Caco-2 (cell line): ENCODE measurements around the gene MID1. TPM values are rescaled to one million over a fixed set of nuclear protein-coding genes. Genes with fewer than 3 reads are reported as not detected.
A peak's percentile ranks its signal among the peaks of the same experiment; 100 is the strongest.

Experiments used
- BruUV-seq: library from RNA; stranded (reverse); fragments of 400-500 nt; replicated peaks from 2 replicates; lab custom pipeline; 2021; lab: Mats Ljungman, UMichigan
- CTCF ChIA-PET: fragments of 300-600 bp; sonication (Branson Sonifier 250); formaldehyde crosslinking; loops from one replicate; lab custom pipeline; 2022; ENCODE audit warnings: antibody characterized with exemption; lab: Charles Lee
- POLR2A ChIA-PET: fragments of 300-600 bp; sonication (Branson Sonifier 250); formaldehyde crosslinking; loops from one replicate; lab custom pipeline; 2022; ENCODE audit warnings: antibody characterized with exemption; lab: Charles Lee
- DNase-seq, 2 experiments: peaks; one replicate each; pipeline versions ENCODE4 v3.0.0 to v3.0.0-alpha.2; 2020 to 2022
- H3K27me3 ChIP-seq: replicated peaks from 2 replicates; pipeline ENCODE4 v1.6.0; 2011; ENCODE audit warnings: low read length; ENCODE audit not compliant: control insufficient read depth, insufficient read depth
- H3K36me3 ChIP-seq: 2 replicates; pipeline ENCODE4 v1.5.1; 2011; ENCODE audit warnings: low read length; ENCODE audit not compliant: control insufficient read depth, insufficient read depth
- H3K4me1 ChIP-seq: fragments of 250-450 bp; sonication (Bioruptor Pico); 2 replicates; pipeline ENCODE4 v1.5.1; 2020; ENCODE audit warnings: mild to moderate bottlenecking
- H3K4me3 ChIP-seq: 2 replicates; pipeline ENCODE4 v1.5.1; 2011; ENCODE audit warnings: low read depth, mild to moderate bottlenecking, control low read depth, low read length
- H3K9me3 ChIP-seq: fragments of 250-450 bp; sonication (Bioruptor Pico); 2 replicates; pipeline ENCODE4 v1.5.1; 2020; ENCODE audit warnings: mild to moderate bottlenecking, moderate library complexity
- H3K27ac Mint-ChIP-seq: one replicate; pipeline ENCODE4 v1.8.0; 2022; ENCODE audit warnings: mixed read lengths; ENCODE audit not compliant: unreplicated experiment
- H3K27me3 Mint-ChIP-seq: one replicate; pipeline ENCODE4 v1.8.0; 2022; ENCODE audit warnings: mixed read lengths; ENCODE audit not compliant: insufficient read depth, unreplicated experiment
- H3K36me3 Mint-ChIP-seq: one replicate; pipeline ENCODE4 v1.8.0; 2022; ENCODE audit warnings: mild to moderate bottlenecking, mixed read lengths; ENCODE audit not compliant: insufficient read depth, unreplicated experiment
- H3K4me1 Mint-ChIP-seq: one replicate; pipeline ENCODE4 v1.8.0; 2022; ENCODE audit warnings: low read depth, mixed read lengths; ENCODE audit not compliant: unreplicated experiment
- H3K4me3 Mint-ChIP-seq: one replicate; pipeline ENCODE4 v1.8.0; 2022; ENCODE audit warnings: mild to moderate bottlenecking, moderate library complexity, mixed read lengths; ENCODE audit not compliant: unreplicated experiment
- H3K9me3 Mint-ChIP-seq: one replicate; pipeline ENCODE4 v1.8.0; 2022; ENCODE audit warnings: mixed read lengths; ENCODE audit not compliant: unreplicated experiment
- intact Hi-C: fragments of 100-400 bp; cut with micrococcal nuclease; formaldehyde crosslinking; loops from one replicate; pipeline ENCODE4 v1.10.0; 2022; ENCODE audit not compliant: unreplicated experiment
- total RNA-seq: library from RNA; stranded (reverse); gene quantifications from 2 replicates; pipeline ENCODE4 v1.2.3, GENCODE V29; 2022
- TF ChIP-seq, protein P1 (sequence below), 2 experiments: fragments of 200-600 bp in 1 of 2; IDR thresholded peaks; 1 replicate in 1 of 2; 2 replicates in 1 of 2; pipeline versions ENCODE4 v1.5.1 to v1.8.0; 2011 to 2022; ENCODE audit warnings: antibody characterized with exemption in 1 of 2, control low read depth in 1 of 2, inconsistent platforms in 1 of 2, low read depth in 1 of 2, low read length in 1 of 2, mild to moderate bottlenecking in 1 of 2, moderate library complexity in 1 of 2; ENCODE audit not compliant: insufficient read depth in 1 of 2, severe bottlenecking in 1 of 2, unreplicated experiment in 1 of 2

Gene MID1
- total RNA-seq, 1 experiment from 2014 or later = 61.3 TPM

- no peak for DNase-seq
- Histone ChIP-seq H3K36me3 (no peaks in the 10 kb centered on the region), H3K4me3 (no peak overlapping the region), H3K27me3 (no peaks in the 10 kb centered on the region), H3K4me1 (peaks cover 6% of the 10 kb centered on the region; the same call in 1 of the 2 replicates), H3K9me3 (no peaks in the 10 kb centered on the region)
- Mint-ChIP-seq H3K36me3 (peaks cover 32% of the 10 kb centered on the region), H3K4me1 (peaks cover 15% of the 10 kb centered on the region), H3K4me3 (no peak overlapping the region), H3K27ac (no peak overlapping the region), H3K27me3 (no peaks in the 10 kb centered on the region), H3K9me3 (no peaks in the 10 kb centered on the region)
- TF ChIP-seq, protein P1, sequence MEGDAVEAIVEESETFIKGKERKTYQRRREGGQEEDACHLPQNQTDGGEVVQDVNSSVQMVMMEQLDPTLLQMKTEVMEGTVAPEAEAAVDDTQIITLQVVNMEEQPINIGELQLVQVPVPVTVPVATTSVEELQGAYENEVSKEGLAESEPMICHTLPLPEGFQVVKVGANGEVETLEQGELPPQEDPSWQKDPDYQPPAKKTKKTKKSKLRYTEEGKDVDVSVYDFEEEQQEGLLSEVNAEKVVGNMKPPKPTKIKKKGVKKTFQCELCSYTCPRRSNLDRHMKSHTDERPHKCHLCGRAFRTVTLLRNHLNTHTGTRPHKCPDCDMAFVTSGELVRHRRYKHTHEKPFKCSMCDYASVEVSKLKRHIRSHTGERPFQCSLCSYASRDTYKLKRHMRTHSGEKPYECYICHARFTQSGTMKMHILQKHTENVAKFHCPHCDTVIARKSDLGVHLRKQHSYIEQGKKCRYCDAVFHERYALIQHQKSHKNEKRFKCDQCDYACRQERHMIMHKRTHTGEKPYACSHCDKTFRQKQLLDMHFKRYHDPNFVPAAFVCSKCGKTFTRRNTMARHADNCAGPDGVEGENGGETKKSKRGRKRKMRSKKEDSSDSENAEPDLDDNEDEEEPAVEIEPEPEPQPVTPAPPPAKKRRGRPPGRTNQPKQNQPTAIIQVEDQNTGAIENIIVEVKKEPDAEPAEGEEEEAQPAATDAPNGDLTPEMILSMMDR (IDR thresholded peaks at IDR 0.05; ENCODE audit: insufficient read depth in 1 of 2, low read depth in 1 of 2, low read length in 1 of 2, severe bottlenecking in 1 of 2, unreplicated experiment in 1 of 2) = no peak
- intact Hi-C loops = no loop called here
- ChIA-PET CTCF (no interaction called here), POLR2A (interaction anchor here (0.5 to 0.6 kb wide), 2 partner anchors 49 to 69 kb away, joined by 3 to 10 read pairs; no protein-coding TSS in a partner anchor)
- no TSS peak for BruUV-seq
These were observed 123.9 kb downstream of the MID1 start for GRCh38 chrX:10496345-10496965.

GRCh38 chrX:10495677-10496076 lies 124.7 kb downstream of the MID1 start:
- Mint-ChIP-seq H3K4me3 (no peak overlapping the region), H3K36me3 (peaks cover 29% of the 10 kb centered on the region), H3K27ac (no peak overlapping the region), H3K9me3 (no peaks in the 10 kb centered on the region), H3K27me3 (no peaks in the 10 kb centered on the region), H3K4me1 (peaks cover 15% of the 10 kb centered on the region)
- no TSS peak for BruUV-seq
- Histone ChIP-seq H3K36me3 (no peaks in the 10 kb centered on the region), H3K4me3 (no peak overlapping the region), H3K9me3 (no peaks in the 10 kb centered on the region), H3K4me1 (peaks cover 6% of the 10 kb centered on the region; the same call in 1 of the 2 replicates), H3K27me3 (no peaks in the 10 kb centered on the region)
- intact Hi-C loops = no loop called here
- ChIA-PET POLR2A (no interaction called here), CTCF (no interaction called here)
- DNase-seq = no peak
- TF ChIP-seq, protein P1 (IDR thresholded peaks at IDR 0.05; ENCODE audit: insufficient read depth in 1 of 2, low read depth in 1 of 2, low read length in 1 of 2, severe bottlenecking in 1 of 2, unreplicated experiment in 1 of 2) = no peak

DNA sequence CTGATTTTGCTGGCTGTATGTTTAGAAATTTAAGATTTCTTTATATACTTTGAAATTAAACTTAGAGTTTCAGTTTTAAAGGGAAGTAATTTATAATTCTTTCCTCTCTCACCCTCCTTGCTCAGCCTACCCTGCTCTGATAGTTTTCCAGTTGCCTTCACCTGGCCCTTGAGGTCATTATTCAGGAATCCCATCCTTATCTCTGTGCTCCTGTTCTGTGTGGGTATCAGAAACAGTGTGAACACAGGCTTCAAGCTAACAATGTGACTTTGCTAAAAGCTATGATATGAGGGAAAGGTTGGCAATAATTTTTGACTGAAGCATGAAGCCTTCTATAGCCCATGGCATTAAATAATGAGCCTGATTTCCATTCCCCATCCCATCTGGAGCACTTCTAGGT lies 128.1 kb downstream of the MID1 start:
- peaks cover 29% of the 10 kb centered on the region for H3K36me3 Mint-ChIP-seq
- ChIA-PET CTCF (no interaction called here), POLR2A (no interaction called here)
- Histone ChIP-seq H3K9me3 (no peaks in the 10 kb centered on the region), H3K4me1 (peaks cover 6% of the 10 kb centered on the region; the same call in 1 of the 2 replicates), H3K4me3 (no peak overlapping the region), H3K36me3 (no peaks in the 10 kb centered on the region), H3K27me3 (no peaks in the 10 kb centered on the region)
- peak overlapping the region; percentile 54 for H3K27ac Mint-ChIP-seq
- H3K9me3 Mint-ChIP-seq = no peaks in the 10 kb centered on the region
- H3K4me1 Mint-ChIP-seq = peaks cover 15% of the 10 kb centered on the region
- DNase-seq = no peak
- no TSS peak for BruUV-seq
- TF ChIP-seq, protein P1 (IDR thresholded peaks at IDR 0.05; ENCODE audit: insufficient read depth in 1 of 2, low read depth in 1 of 2, low read length in 1 of 2, severe bottlenecking in 1 of 2, unreplicated experiment in 1 of 2) = no peak
- H3K27me3 Mint-ChIP-seq = no peaks in the 10 kb centered on the region
- H3K4me3 Mint-ChIP-seq = no peak overlapping the region
- intact Hi-C loops = no loop called here
